IMR-90 (cell line): ENCODE measurements around the gene NPIPB2. TPM values are rescaled to one million over a fixed set of nuclear protein-coding genes. Genes with fewer than 3 reads are reported as not detected.
"Not testable (repeated sequence)": the region's sequence is repeated elsewhere in the genome, so short reads cannot be mapped to it uniquely, and the experiment has no call there.

ENCODE experiments used
- ATAC-seq: fragments of 200-7000 bp; cut with Tn5 transposase; 2 replicates; pipeline ENCODE4 v1.9.1; 2020; ENCODE audit warnings: low read depth, mild to moderate bottlenecking, moderate library complexity
- BruUV-seq: library from RNA; stranded (reverse); fragments of 400-500 nt; replicated peaks from 2 replicates; lab custom pipeline; 2021; lab: Mats Ljungman, UMichigan
- CTCF ChIA-PET: fragments of 300-600 bp; formaldehyde crosslinking; extraction: SDS; loops from one replicate; lab custom pipeline; 2021; ENCODE audit warnings: antibody characterized with exemption; lab: Yijun Ruan, JAX
- POLR2A ChIA-PET: fragments of 300-600 bp; sonication (Branson Sonifier 250); formaldehyde crosslinking; loops from one replicate; lab custom pipeline; 2022; ENCODE audit warnings: antibody characterized with exemption; ENCODE audit not compliant: unreplicated experiment; lab: Charles Lee
- DNase-seq: peaks from one replicate; pipeline ENCODE4 v3.0.0; 2013
- H2AFZ ChIP-seq: replicated peaks from 2 replicates; pipeline ENCODE3; 2013; ENCODE audit warnings: low read length, mild to moderate bottlenecking; ENCODE audit not compliant: poor library complexity
- H2AK5ac ChIP-seq: 2 replicates; pipeline ENCODE4 v1.6.1; 2013; ENCODE audit warnings: low read depth, low read length, inconsistent platforms
- H2AK9ac ChIP-seq: replicated peaks from 2 replicates; pipeline ENCODE3; 2013; ENCODE audit warnings: mild to moderate bottlenecking, low read depth, low read length, moderate library complexity; ENCODE audit not compliant: poor library complexity
- H2BK120ac ChIP-seq: 2 replicates; pipeline ENCODE4 v1.6.1; 2013; ENCODE audit warnings: low read depth, low read length, inconsistent platforms
- H2BK15ac ChIP-seq: 3 replicates; pipeline ENCODE4 v1.6.1; 2013; ENCODE audit warnings: low read depth, low read length, inconsistent platforms
- H2BK20ac ChIP-seq: 2 replicates; pipeline ENCODE4 v1.6.1; 2013; ENCODE audit warnings: low read depth, mild to moderate bottlenecking, inconsistent platforms, low read length, moderate library complexity
- H2BK5ac ChIP-seq: 2 replicates; pipeline ENCODE4 v1.6.1; 2013; ENCODE audit warnings: mild to moderate bottlenecking, low read depth, low read length, inconsistent platforms; ENCODE audit not compliant: poor library complexity, severe bottlenecking
- H3K14ac ChIP-seq: replicated peaks from 2 replicates; pipeline ENCODE4 v1.6.1; 2013; ENCODE audit warnings: low read depth, low read length, inconsistent platforms
- H3K18ac ChIP-seq: 2 replicates; pipeline ENCODE4 v1.6.1; 2013; ENCODE audit warnings: low read depth, low read length, control low read depth
- H3K23ac ChIP-seq: 2 replicates; pipeline ENCODE4 v1.6.1; 2013; ENCODE audit warnings: low read depth, low read length, inconsistent platforms
- H3K27ac ChIP-seq: 2 replicates; pipeline ENCODE4 v1.5.1; 2013; ENCODE audit warnings: mild to moderate bottlenecking, control low read depth, low read length; ENCODE audit not compliant: insufficient read depth
- H3K27me3 ChIP-seq: 2 replicates; pipeline ENCODE4 v1.6.1; 2013; ENCODE audit warnings: low read length; ENCODE audit not compliant: control insufficient read depth, insufficient read depth
- H3K36me3 ChIP-seq: 2 replicates; pipeline ENCODE4 v1.6.1; 2013; ENCODE audit warnings: low read length, mixed read lengths; ENCODE audit not compliant: control insufficient read depth, insufficient read depth
- H3K4ac ChIP-seq: 2 replicates; pipeline ENCODE4 v1.6.1; 2013; ENCODE audit warnings: low read depth, low read length, inconsistent platforms
- H3K4me1 ChIP-seq: 2 replicates; pipeline ENCODE4 v1.6.1; 2013; ENCODE audit warnings: low read length, mixed read lengths; ENCODE audit not compliant: control insufficient read depth, insufficient read depth
- H3K4me2 ChIP-seq: 2 replicates; pipeline ENCODE4 v1.6.1; 2013; ENCODE audit warnings: low read depth, mild to moderate bottlenecking, control low read depth, low read length, moderate library complexity
- H3K4me3 ChIP-seq: 2 replicates; pipeline ENCODE4 v1.5.1; 2013; ENCODE audit warnings: low read depth, mild to moderate bottlenecking, control low read depth, low read length, moderate library complexity; ENCODE audit not compliant: insufficient read depth
- H3K56ac ChIP-seq: 2 replicates; pipeline ENCODE4 v1.6.1; 2013; ENCODE audit warnings: low read length, inconsistent platforms; ENCODE audit not compliant: insufficient read depth; ENCODE audit errors: extremely low read depth
- H3K79me1 ChIP-seq, 2 experiments: 2 replicates each; pipeline ENCODE4 v1.6.1; 2013; ENCODE audit warnings: low read length in 2 of 2, inconsistent platforms in 1 of 2, low read depth in 1 of 2
- H3K9ac ChIP-seq: 2 replicates; pipeline ENCODE4 v1.6.1; 2013; ENCODE audit warnings: low read depth, low read length, control low read depth
- H3K9me1 ChIP-seq: 2 replicates; pipeline ENCODE4 v1.6.1; 2013; ENCODE audit warnings: low read length, inconsistent platforms; ENCODE audit not compliant: insufficient read depth
- H3K9me3 ChIP-seq: 2 replicates; pipeline ENCODE4 v1.6.1; 2013; ENCODE audit warnings: low read length; ENCODE audit not compliant: control insufficient read depth, insufficient read depth
- H4K20me1 ChIP-seq: 2 replicates; pipeline ENCODE4 v1.6.1; 2013; ENCODE audit warnings: low read length, inconsistent platforms; ENCODE audit not compliant: insufficient read depth
- H4K5ac ChIP-seq: 2 replicates; pipeline ENCODE4 v1.6.1; 2013; ENCODE audit warnings: mild to moderate bottlenecking, low read depth, low read length, control low read depth
- H4K8ac ChIP-seq, 2 experiments: 2 replicates each; pipeline ENCODE4 v1.6.1; 2013; ENCODE audit warnings: low read depth in 2 of 2, low read length in 2 of 2, control low read depth in 1 of 2, inconsistent platforms in 1 of 2
- H4K91ac ChIP-seq: 2 replicates; pipeline ENCODE4 v1.6.1; 2013; ENCODE audit warnings: low read depth, low read length, inconsistent platforms; ENCODE audit not compliant: insufficient read depth
- WGBS, 2 experiments: methylation state at CpG; one replicate each; pipeline versions ENCODE4 v1.1.5 to v1.1.7; 2013; ENCODE audit warnings: missing lambda C conversion rate in 2 of 2; ENCODE audit not compliant: insufficient read length in 1 of 2; ENCODE audit errors: extremely low coverage in 2 of 2; 5-methylcytosine and 5-hydroxymethylcytosine counted together
- dilution Hi-C: fragments of 300-500 bp; cut with HindIII; formaldehyde crosslinking; loops from one replicate; pipeline ENCODE4 v1.14.3; 2018; ENCODE audit warnings: low sequenced_read_pairs; ENCODE audit not compliant: unreplicated experiment
- in situ Hi-C: fragments of 300-500 bp; cut with MboI; formaldehyde crosslinking; loops from 3 replicates; pipeline ENCODE4 v1.14.3; 2019; ENCODE audit warnings: low sequenced_read_pairs, inconsistent platforms, mixed read lengths
- intact Hi-C: fragments of 100-400 bp; cut with micrococcal nuclease; formaldehyde crosslinking; loops from 2 replicates; pipeline ENCODE4 v1.10.0; 2022
- polyA plus RNA-seq, 3 experiments: library from polyadenylated mRNA; depleted of rRNA; stranded (reverse); fragments of >200 nt; gene quantifications; 2 replicates each; pipeline ENCODE4 v1.2.3, GENCODE V29; 2012; ENCODE audit warnings: low replicate concordance in 1 of 3
- total RNA-seq: library from RNA; depleted of rRNA; stranded (reverse); fragments of >200 nt; gene quantifications from 2 replicates; pipeline ENCODE4 v1.2.3, GENCODE V29; 2012

NPIPB2 gene
- total and polyA plus RNA-seq, 2 of the 4 experiments (the other 2 are of a cell fraction) = 2.2 to 7.7 TPM

DNA sequence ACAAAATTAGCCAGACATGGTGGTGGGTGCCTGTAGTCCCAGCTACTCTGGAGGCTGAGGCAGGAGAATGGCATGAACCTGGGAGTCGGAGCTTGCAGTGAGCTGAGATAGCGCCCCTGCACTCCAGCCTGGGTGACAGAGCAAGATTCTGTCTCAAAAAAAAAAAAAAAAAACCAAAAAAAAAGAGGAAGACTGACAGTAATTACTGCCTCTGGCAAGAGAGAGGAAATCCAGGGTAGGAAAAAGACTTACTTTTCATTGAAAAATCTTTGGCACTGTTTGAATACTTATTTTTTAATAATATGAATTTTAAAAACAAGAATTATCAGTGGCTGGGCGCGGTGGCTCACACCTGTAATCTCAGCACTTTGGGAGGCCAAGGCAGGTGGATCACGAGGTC lies 20.6 kb upstream of the NPIPB2 start:
- H3K9ac ChIP-seq, H3K18ac ChIP-seq, ATAC-seq, H3K27ac ChIP-seq, intact Hi-C loops, H3K4me2 ChIP-seq, H3K56ac ChIP-seq, H3K9me1 ChIP-seq, DNase-seq, dilution Hi-C loops, H4K8ac ChIP-seq, H2BK15ac ChIP-seq, POLR2A ChIA-PET, in situ Hi-C loops, CTCF ChIA-PET, H3K36me3 ChIP-seq, H3K27me3 ChIP-seq, H4K5ac ChIP-seq, H3K23ac ChIP-seq, H3K79me1 ChIP-seq, H3K4ac ChIP-seq, H3K9me3 ChIP-seq, H4K20me1 ChIP-seq, H4K91ac ChIP-seq, H2BK120ac ChIP-seq, H2AFZ ChIP-seq, BruUV-seq, H3K14ac ChIP-seq, H3K4me3 ChIP-seq, H3K4me1 ChIP-seq, H2AK5ac ChIP-seq, H2BK20ac ChIP-seq, H2AK9ac ChIP-seq, H2BK5ac ChIP-seq: not testable (repeated sequence)
- WGBS, 2 experiments = no CpG with 5 or more reads among the region's 5 CpGs
